GM19467 (cell line): ENCODE results near the gene SUSD6.
A peak's percentile ranks its signal among the peaks of the same experiment; 100 is the strongest.
"Not testable (repeated sequence)": the region's sequence is repeated elsewhere in the genome, so short reads cannot be mapped to it uniquely, and the experiment has no call there.

Source experiments
- ATAC-seq: cut with Tn5 transposase; IDR thresholded peaks from one replicate; pipeline ENCODE4 v1.9.1; 2021; ENCODE audit warnings: mild to moderate bottlenecking, moderate library complexity; ENCODE audit not compliant: unreplicated experiment

The SUSD6 gene

GRCh38 chr14:69647642-69648041 lies 36.2 kb downstream of the SUSD6 start:
- ATAC-seq = not testable (repeated sequence)

GRCh38 chr14:69648480-69649451 lies 37.4 kb downstream of the SUSD6 start:
- peak; percentile 65 for ATAC-seq

- no peak for ATAC-seq
Observed at GRCh38 chr14:69650948-69651369, 39.6 kb downstream of the SUSD6 start.

- no peak for ATAC-seq
Observed at GRCh38 chr14:69651664-69652063, 40.3 kb downstream of the SUSD6 start.

- no peak for ATAC-seq
Observed at GRCh38 chr14:69652942-69653684, 41.7 kb downstream of the SUSD6 start.

- ATAC-seq = no peak
Observed at GRCh38 chr14:69654116-69654515, 42.7 kb downstream of the SUSD6 start.

GRCh38 chr14:69657950-69658355 lies 46.6 kb downstream of the SUSD6 start:
- no peak for ATAC-seq

GRCh38 chr14:69658664-69659261 lies 47.4 kb downstream of the SUSD6 start:
- ATAC-seq = no peak

- ATAC-seq = no peak
Observed at GRCh38 chr14:69660344-69661193, 49.2 kb downstream of the SUSD6 start.

GRCh38 chr14:69661194-69661537 lies 49.8 kb downstream of the SUSD6 start:
- ATAC-seq = no peak

GRCh38 chr14:69662636-69663299 lies 51.4 kb downstream of the SUSD6 start:
- no peak for ATAC-seq

GRCh38 chr14:69663300-69663643 lies 51.9 kb downstream of the SUSD6 start:
- no peak for ATAC-seq

GRCh38 chr14:69664265-69664664 lies 52.9 kb downstream of the SUSD6 start:
- no peak for ATAC-seq

- ATAC-seq = no peak
Observed at GRCh38 chr14:69664865-69665526, 53.6 kb downstream of the SUSD6 start.

- ATAC-seq = no peak
Observed at GRCh38 chr14:69665631-69666030, 54.2 kb downstream of the SUSD6 start.

GRCh38 chr14:69666112-69666511 lies 54.7 kb downstream of the SUSD6 start:
- ATAC-seq = no peak

- ATAC-seq = no peak
Observed at GRCh38 chr14:69666690-69667211, 55.4 kb downstream of the SUSD6 start.

GRCh38 chr14:69667938-69668335 lies 56.5 kb downstream of the SUSD6 start:
- ATAC-seq = no peak

- no peak for ATAC-seq
Observed at GRCh38 chr14:69669375-69669774, 58.0 kb downstream of the SUSD6 start.
